G401 (cell line): Measurements from ENCODE around the gene ALDH6A1. TPM values are rescaled to one million over a fixed set of nuclear protein-coding genes. Genes with fewer than 3 reads are reported as not detected.

ENCODE experiments used
- total RNA-seq: library from RNA; depleted of rRNA; stranded (reverse); fragments of >200 nt; shearing (Covaris generic); gene quantifications from 2 replicates; pipeline ENCODE4 v1.2.3, GENCODE V29; 2014; rRNA removed

ALDH6A1 gene
- total RNA-seq, 1 experiment from 2014 or later: 35.6 TPM

Other genes with a start within 250 kb of the ALDH6A1 start
- gene PTGR2, start 232.6 kb downstream of the ALDH6A1 start, total RNA-seq: 2.1 and 6.6 TPM in 2 replicates
- gene ZNF410, start 197.6 kb downstream of the ALDH6A1 start, total RNA-seq: 51.9 and 63.0 TPM in 2 replicates
- 1.6 and 1.8 TPM in 2 replicates for gene FAM161B, start 134.4 kb downstream of the ALDH6A1 start, total RNA-seq
- gene COQ6, start 134.2 kb downstream of the ALDH6A1 start, total RNA-seq: 38.2 and 45.8 TPM in 2 replicates
- gene ENTPD5, start 65.2 kb downstream of the ALDH6A1 start, total RNA-seq: 4.9 and 8.1 TPM in 2 replicates
- 2.5 and 4.5 TPM in 2 replicates for gene BBOF1, start 65.1 kb downstream of the ALDH6A1 start, total RNA-seq
- gene LIN52, start 503 bp upstream of the ALDH6A1 start, total RNA-seq: 12.9 and 22.4 TPM in 2 replicates
- not detected in 2 replicates for gene VSX2, start 155.0 kb upstream of the ALDH6A1 start, total RNA-seq
- gene ABCD4, start 218.5 kb upstream of the ALDH6A1 start, total RNA-seq: 30.6 and 38.3 TPM in 2 replicates